ENCODE measurements around the gene UNC13D. TPM values are rescaled to one million over a fixed set of nuclear protein-coding genes. Genes with fewer than 3 reads are reported as not detected.

Gene UNC13D
- total RNA-seq: 149 TPM
- polyA plus RNA-seq: 10 to 100 TPM; 41.6 to 51.7 (median 45.0) TPM

DNA sequence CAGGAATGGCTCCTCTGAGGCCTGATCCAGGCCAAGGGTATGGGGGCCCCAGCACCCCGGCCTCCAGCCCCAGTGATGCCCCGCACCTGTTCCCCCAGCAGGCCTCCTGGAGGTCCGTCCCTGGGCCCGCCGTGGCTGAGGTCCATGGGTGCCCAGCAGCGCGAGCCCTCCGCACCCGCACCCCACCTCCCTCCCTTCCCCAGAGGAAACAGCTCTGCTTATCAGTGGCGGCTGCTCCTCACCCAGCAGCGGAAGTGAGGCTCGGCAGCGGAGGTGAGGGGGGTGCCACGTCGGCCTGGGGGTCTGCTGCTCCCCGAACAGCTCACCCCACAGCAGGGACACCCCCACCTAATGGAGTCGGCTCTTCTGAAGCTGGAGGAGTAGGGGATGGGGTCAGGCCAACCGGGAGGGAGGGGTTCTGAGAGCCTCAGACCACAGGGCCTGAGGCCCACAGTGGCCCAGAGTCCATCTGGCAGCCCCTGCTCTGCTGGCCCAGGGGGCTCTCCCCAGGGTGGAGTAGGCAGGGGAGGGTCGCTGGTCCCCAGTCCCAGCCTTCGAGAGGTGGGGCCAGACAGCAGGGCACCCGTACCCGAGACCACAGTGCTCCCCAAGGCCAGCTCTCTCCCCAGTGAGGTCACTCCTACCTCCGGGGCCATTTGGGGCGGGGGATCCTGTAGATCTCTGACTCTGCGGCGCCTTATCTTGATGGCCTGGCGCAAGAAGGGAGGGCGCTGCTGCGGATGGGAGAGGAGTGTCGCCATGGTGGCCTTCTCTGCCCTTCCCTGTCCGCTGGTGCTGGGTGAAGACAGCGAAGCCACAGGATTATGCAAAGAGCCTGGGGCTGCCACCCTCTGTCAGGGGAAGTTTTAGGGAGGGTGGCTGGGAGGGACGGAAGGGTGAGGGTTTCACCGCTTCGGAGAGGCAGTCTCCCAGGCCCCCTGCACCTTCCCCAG lies at the start of gene UNC13D:
Gene UNC13D (minus strand): TSS at position 828 of the 953 bp plus-strand sequence. CDS start 67 bp downstream, at position 761.
- no peaks in the 10 kb centered on the region for H3K27me3 Mint-ChIP-seq
- peaks cover 7% of the 10 kb centered on the region for H3K36me3 Mint-ChIP-seq
- peaks cover 51% of the 10 kb centered on the region for H3K36me3 ChIP-seq (ENCODE audit: control insufficient read depth, insufficient read depth, low read length)
- H3K9me3 ChIP-seq (ENCODE audit: control insufficient read depth in 2 of 2, low read length in 2 of 2): no peaks in the 10 kb centered on the region
- DNase-seq (peak; percentile 52 to 78 (median 71)), ATAC-seq (ENCODE audit: low read depth in 2 of 2) (peak; percentile 76 to 79)
- no peaks in the 10 kb centered on the region for H3K27me3 ChIP-seq (ENCODE audit: control insufficient read depth, insufficient read depth, low read length)
- peak within 1 kb of the TSS; percentile 91 to 96 (median 94) for H3K4me3 Mint-ChIP-seq
- H3K4me1 Mint-ChIP-seq: peaks cover 3 to 38% (median 8%) of the 10 kb centered on the region in 4 donors
- no peaks in the 10 kb centered on the region for H3K9me3 Mint-ChIP-seq
- peak within 1 kb of the TSS; percentile 69 for H3K4me3 ChIP-seq (ENCODE audit: low read depth, low read length)
- peaks cover 42% of the 10 kb centered on the region for H3K4me1 ChIP-seq (ENCODE audit: control insufficient read depth, insufficient read depth, low read length, poor library complexity, severe bottlenecking)
- peak within 1 kb of the TSS; percentile 91 to 98 (median 97) for H3K27ac Mint-ChIP-seq
- H3K27ac ChIP-seq (ENCODE audit: insufficient read depth, low read length, poor library complexity, severe bottlenecking): peak within 1 kb of the TSS; percentile 91

GRCh38 chr17:75893305-75894048 lies 49.3 kb upstream of the UNC13D start:
- H3K36me3 Mint-ChIP-seq: peaks cover under 1% of the 10 kb centered on the region
- ATAC-seq (ENCODE audit: low read depth in 2 of 2): no peak
- H3K9me3 Mint-ChIP-seq: no peaks in the 10 kb centered on the region
- H3K27ac Mint-ChIP-seq: peak overlapping the region in 2 of 3 donors; percentile 80 to 97
- Histone ChIP-seq H3K27ac (ENCODE audit: insufficient read depth, low read length, poor library complexity, severe bottlenecking) (no peak overlapping the region), H3K4me3 (ENCODE audit: low read depth, low read length) (no peak overlapping the region), H3K27me3 (ENCODE audit: control insufficient read depth, insufficient read depth, low read length) (no peaks in the 10 kb centered on the region), H3K36me3 (ENCODE audit: control insufficient read depth, insufficient read depth, low read length) (peaks cover 4% of the 10 kb centered on the region), H3K9me3 (ENCODE audit: control insufficient read depth in 2 of 2, low read length in 2 of 2) (no peaks in the 10 kb centered on the region), H3K4me1 (ENCODE audit: control insufficient read depth, insufficient read depth, low read length, poor library complexity, severe bottlenecking) (peaks cover 17% of the 10 kb centered on the region)
- H3K4me1 Mint-ChIP-seq: peaks cover 0 to 28% (median 14%) of the 10 kb centered on the region in 4 donors
- H3K27me3 Mint-ChIP-seq: no peaks in the 10 kb centered on the region
- DNase-seq: no peak
- peak overlapping the region in 3 of 4 donors; percentile 16 to 58 (median 56) for H3K4me3 Mint-ChIP-seq

GRCh38 chr17:75892556-75893224 lies 48.5 kb upstream of the UNC13D start:
- Mint-ChIP-seq H3K4me3 (no peak overlapping the region), H3K27ac (peak overlapping the region in 1 of 3 donors; percentile 26), H3K4me1 (peaks cover 0 to 28% (median 13%) of the 10 kb centered on the region in 4 donors), H3K9me3 (no peaks in the 10 kb centered on the region), H3K36me3 (peaks cover 3% of the 10 kb centered on the region), H3K27me3 (no peaks in the 10 kb centered on the region)
- no peaks in the 10 kb centered on the region for H3K9me3 ChIP-seq (ENCODE audit: control insufficient read depth in 2 of 2, low read length in 2 of 2)
- H3K4me1 ChIP-seq (ENCODE audit: control insufficient read depth, insufficient read depth, low read length, poor library complexity, severe bottlenecking): peaks cover 17% of the 10 kb centered on the region
- no peak overlapping the region for H3K27ac ChIP-seq (ENCODE audit: insufficient read depth, low read length, poor library complexity, severe bottlenecking)
- H3K27me3 ChIP-seq (ENCODE audit: control insufficient read depth, insufficient read depth, low read length): no peaks in the 10 kb centered on the region
- ATAC-seq (ENCODE audit: low read depth in 2 of 2) (no peak), DNase-seq (no peak)
- peaks cover 3% of the 10 kb centered on the region for H3K36me3 ChIP-seq (ENCODE audit: control insufficient read depth, insufficient read depth, low read length)
- H3K4me3 ChIP-seq (ENCODE audit: low read depth, low read length): no peak overlapping the region

DNA sequence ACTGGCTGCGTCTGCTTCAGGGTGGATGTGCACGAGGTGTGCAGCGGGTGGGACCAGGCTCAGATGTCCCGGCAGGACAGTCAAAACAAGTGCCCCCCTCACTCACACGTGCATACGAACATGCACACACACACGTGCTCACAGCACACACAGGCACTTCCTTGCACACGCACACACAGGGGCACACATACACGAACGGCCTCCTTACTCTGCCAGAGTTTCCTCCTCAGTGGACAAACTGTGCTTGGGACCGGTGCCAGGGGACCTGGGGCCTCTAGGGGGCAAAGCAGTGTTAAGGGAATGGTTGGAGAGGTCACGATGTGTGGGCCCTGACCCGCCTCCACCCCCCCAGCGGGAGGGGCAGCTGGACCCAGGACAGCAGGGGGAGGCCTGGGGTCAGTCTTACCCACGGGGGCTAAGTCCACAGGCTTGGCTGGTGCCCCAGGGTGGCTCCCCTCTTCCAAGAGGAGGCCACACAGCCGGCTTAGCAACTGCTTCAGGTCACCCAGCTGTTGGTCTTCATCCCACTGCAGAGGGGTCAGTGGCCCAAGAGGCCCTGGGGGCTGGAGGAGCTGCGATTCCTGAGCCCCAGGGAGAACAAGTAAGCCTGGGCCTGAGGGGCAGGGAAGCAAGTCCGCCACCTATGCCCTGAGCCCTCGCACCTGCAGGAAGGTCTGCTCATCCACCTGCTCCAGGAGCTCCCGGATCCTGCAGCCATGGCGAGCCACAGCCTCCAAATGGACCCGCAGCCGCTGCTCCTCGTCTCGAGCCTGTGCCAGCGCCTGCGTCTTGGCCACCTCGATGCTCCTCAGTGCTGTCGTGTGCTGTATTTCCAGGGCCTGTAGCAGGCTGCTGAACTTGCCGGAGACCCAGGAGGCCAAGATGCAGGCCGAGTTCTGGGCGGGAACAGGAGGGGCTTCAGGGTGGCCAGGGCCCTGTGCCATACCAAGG lies 47.7 kb upstream of the UNC13D start:
- Histone ChIP-seq H3K27me3 (ENCODE audit: control insufficient read depth, insufficient read depth, low read length) (no peaks in the 10 kb centered on the region), H3K27ac (ENCODE audit: insufficient read depth, low read length, poor library complexity, severe bottlenecking) (no peak overlapping the region), H3K9me3 (ENCODE audit: control insufficient read depth in 2 of 2, low read length in 2 of 2) (no peaks in the 10 kb centered on the region), H3K4me1 (ENCODE audit: control insufficient read depth, insufficient read depth, low read length, poor library complexity, severe bottlenecking) (peaks cover 12% of the 10 kb centered on the region), H3K36me3 (ENCODE audit: control insufficient read depth, insufficient read depth, low read length) (peaks cover 3% of the 10 kb centered on the region), H3K4me3 (ENCODE audit: low read depth, low read length) (no peak overlapping the region)
- Mint-ChIP-seq H3K27ac (peak overlapping the region in 1 of 3 donors; percentile 43), H3K4me1 (peaks cover 0 to 23% (median 11%) of the 10 kb centered on the region in 4 donors), H3K27me3 (no peaks in the 10 kb centered on the region), H3K36me3 (peaks cover 3% of the 10 kb centered on the region), H3K4me3 (no peak overlapping the region), H3K9me3 (no peaks in the 10 kb centered on the region)
- DNase-seq (no peak), ATAC-seq (ENCODE audit: low read depth in 2 of 2) (no peak)

- Histone ChIP-seq H3K4me3 (ENCODE audit: low read depth, low read length) (no peak overlapping the region), H3K4me1 (ENCODE audit: control insufficient read depth, insufficient read depth, low read length, poor library complexity, severe bottlenecking) (peaks cover 12% of the 10 kb centered on the region), H3K27me3 (ENCODE audit: control insufficient read depth, insufficient read depth, low read length) (no peaks in the 10 kb centered on the region), H3K36me3 (ENCODE audit: control insufficient read depth, insufficient read depth, low read length) (peaks cover 3% of the 10 kb centered on the region), H3K27ac (ENCODE audit: insufficient read depth, low read length, poor library complexity, severe bottlenecking) (no peak overlapping the region), H3K9me3 (ENCODE audit: control insufficient read depth in 2 of 2, low read length in 2 of 2) (no peaks in the 10 kb centered on the region)
- ATAC-seq (ENCODE audit: low read depth in 2 of 2) (no peak), DNase-seq (no peak)
- Mint-ChIP-seq H3K9me3 (no peaks in the 10 kb centered on the region), H3K27ac (peak overlapping the region in 1 of 3 donors; percentile 43), H3K36me3 (peaks cover 3% of the 10 kb centered on the region), H3K4me3 (no peak overlapping the region), H3K4me1 (peaks cover 0 to 23% (median 11%) of the 10 kb centered on the region in 4 donors), H3K27me3 (no peaks in the 10 kb centered on the region)
These were observed 46.9 kb upstream of the UNC13D start for GRCh38 chr17:75891022-75891604.

DNA sequence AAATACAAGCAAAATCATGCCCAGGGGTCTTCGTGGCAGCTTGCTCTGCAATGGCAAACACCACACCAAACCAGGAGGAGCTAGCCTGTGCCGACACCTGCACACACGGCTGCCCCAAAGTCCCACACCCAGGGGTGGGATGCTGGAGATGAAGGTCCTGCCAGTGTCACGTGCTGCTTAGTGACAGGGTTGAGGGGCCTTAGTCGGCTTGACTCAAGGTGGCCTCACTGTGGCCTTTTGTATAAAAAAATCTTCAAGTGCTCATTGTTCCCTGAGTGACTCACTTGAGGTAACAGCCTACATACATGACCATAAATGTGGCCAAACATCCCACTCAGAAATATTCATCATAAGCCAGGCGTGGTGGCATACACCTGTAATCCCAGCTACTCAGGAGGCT lies 45.2 kb upstream of the UNC13D start:
- no peaks in the 10 kb centered on the region for H3K9me3 ChIP-seq (ENCODE audit: control insufficient read depth in 2 of 2, low read length in 2 of 2)
- H3K27ac ChIP-seq (ENCODE audit: insufficient read depth, low read length, poor library complexity, severe bottlenecking): no peak overlapping the region
- H3K27ac Mint-ChIP-seq: peak overlapping the region in 2 of 3 donors; percentile 8 to 52
- no peaks in the 10 kb centered on the region for H3K27me3 ChIP-seq (ENCODE audit: control insufficient read depth, insufficient read depth, low read length)
- no peaks in the 10 kb centered on the region for H3K4me1 ChIP-seq (ENCODE audit: control insufficient read depth, insufficient read depth, low read length, poor library complexity, severe bottlenecking)
- no peaks in the 10 kb centered on the region for H3K9me3 Mint-ChIP-seq
- no peak overlapping the region for H3K4me3 Mint-ChIP-seq
- H3K4me1 Mint-ChIP-seq: peaks cover 0 to 11% (median 3%) of the 10 kb centered on the region in 4 donors
- DNase-seq (no peak), ATAC-seq (ENCODE audit: low read depth in 2 of 2) (no peak)
- H3K36me3 Mint-ChIP-seq: peaks cover 3% of the 10 kb centered on the region
- H3K36me3 ChIP-seq (ENCODE audit: control insufficient read depth, insufficient read depth, low read length): peaks cover 3% of the 10 kb centered on the region
- no peak overlapping the region for H3K4me3 ChIP-seq (ENCODE audit: low read depth, low read length)
- no peaks in the 10 kb centered on the region for H3K27me3 Mint-ChIP-seq

All from CD4-positive, CD25-positive, alpha-beta regulatory T cell (primary cell).